Smooth muscle cell (in vitro differentiated cells): ENCODE data around the gene RHBDF2. TPM values are rescaled to one million over a fixed set of nuclear protein-coding genes. Genes with fewer than 3 reads are reported as not detected.
A peak's percentile ranks its signal among the peaks of the same experiment; 100 is the strongest.

Source experiments
- DNase-seq: peaks from one replicate; lab custom pipeline; 2025; ENCODE audit not compliant: unreplicated experiment; lab: John Stamatoyannopoulos, UW
- H2AFZ ChIP-seq: fragments of 200-600 bp; sonication (generic); 2 replicates; pipeline ENCODE4 v1.6.0; 2016; ENCODE audit warnings: antibody characterized with exemption, low read depth, mild to moderate bottlenecking
- H3F3A ChIP-seq: fragments of 200-600 bp; sonication (generic); 2 replicates; pipeline ENCODE4 v1.6.0; 2017; ENCODE audit warnings: antibody characterized with exemption, low read depth
- H3K27ac ChIP-seq: fragments of 200-600 bp; sonication (generic); 2 replicates; pipeline ENCODE4 v1.5.1; 2016; ENCODE audit warnings: low read depth, mild to moderate bottlenecking
- H3K27me3 ChIP-seq: fragments of 200-600 bp; sonication (generic); 2 replicates; pipeline ENCODE4 v1.6.1; 2016; ENCODE audit warnings: low read depth, mild to moderate bottlenecking
- H3K36me3 ChIP-seq: fragments of 200-600 bp; sonication (generic); 2 replicates; pipeline ENCODE4 v1.5.1; 2016; ENCODE audit warnings: low read depth
- H3K4me1 ChIP-seq: fragments of 200-600 bp; sonication (generic); 2 replicates; pipeline ENCODE4 v1.5.1; 2016; ENCODE audit warnings: low read depth
- H3K4me2 ChIP-seq: fragments of 200-600 bp; sonication (generic); 2 replicates; pipeline ENCODE4 v1.6.0; 2016; ENCODE audit warnings: mild to moderate bottlenecking
- H3K4me3 ChIP-seq: fragments of 200-600 bp; sonication (generic); 2 replicates; pipeline ENCODE4 v1.5.1; 2016; ENCODE audit warnings: mild to moderate bottlenecking
- H3K79me2 ChIP-seq: fragments of 200-600 bp; sonication (generic); 2 replicates; pipeline ENCODE4 v1.6.0; 2016; ENCODE audit warnings: low read depth, mild to moderate bottlenecking
- H3K9ac ChIP-seq: fragments of 200-600 bp; sonication (generic); 2 replicates; pipeline ENCODE4 v1.6.0; 2016; ENCODE audit warnings: low read depth
- H3K9me3 ChIP-seq: fragments of 200-600 bp; sonication (generic); replicated peaks from 2 replicates; pipeline ENCODE4 v1.5.1; 2016; ENCODE audit warnings: low read depth
- H4K20me1 ChIP-seq: fragments of 200-600 bp; sonication (generic); 2 replicates; pipeline ENCODE4 v1.6.0; 2016; ENCODE audit warnings: low read depth
- CTCF ChIP-seq: fragments of 200-600 bp; sonication (generic); IDR thresholded peaks from 2 replicates; pipeline ENCODE4 v1.5.1; 2017; ENCODE audit warnings: borderline replicate concordance, mild to moderate bottlenecking, antibody characterized with exemption; ENCODE audit not compliant: insufficient read depth, poor library complexity, severe bottlenecking
- WGBS: methylation state at CpG from one replicate; pipeline ENCODE4 v1.1.7; 2016; ENCODE audit warnings: low lambda C conversion rate; 5-methylcytosine and 5-hydroxymethylcytosine counted together
- polyA plus RNA-seq: library from polyadenylated mRNA; unstranded; fragments of >200 nt; fragmentation: Nextera tagmentation; extraction: Ambion mirVana; gene quantifications from 2 replicates; pipeline ENCODE4 v1.2.1, GENCODE V29; 2016
- total RNA-seq: library from RNA; depleted of rRNA; stranded (reverse); fragments of >200 nt; gene quantifications from 2 replicates; pipeline ENCODE4 v1.2.3, GENCODE V29; 2014

RHBDF2 gene
- total and polyA plus RNA-seq, 2 experiments from 2014 or later, result 12.2 to 20.5 TPM

- Histone ChIP-seq H4K20me1 (no peaks in the 10 kb centered on the region), H3K9me3 (no peaks in the 10 kb centered on the region), H3K4me3 (no peak overlapping the region), H3K36me3 (no peaks in the 10 kb centered on the region), H3F3A (peaks cover 8% of the 10 kb centered on the region), H3K4me2 (peak overlapping the region; percentile 69), H3K27me3 (no peaks in the 10 kb centered on the region), H3K79me2 (no peaks in the 10 kb centered on the region), H3K4me1 (peaks cover 21% of the 10 kb centered on the region), H2AFZ (peak overlapping the region; percentile 70), H3K27ac (peak overlapping the region; percentile 87), H3K9ac (no peak overlapping the region)
- TF ChIP-seq CTCF, result no peak
- DNase-seq, result no peak
- WGBS, result 91% methylated on average over 30 of the region's 32 CpGs
Measured at GRCh38 chr17:76530811-76531485, 29.7 kb upstream of the RHBDF2 start.

- peak; percentile 68 for DNase-seq
- H3K4me1 ChIP-seq, result peaks cover 21% of the 10 kb centered on the region
Measured at GRCh38 chr17:76530095-76530723, 29.0 kb upstream of the RHBDF2 start.

GRCh38 chr17:76529224-76530094 lies 28.2 kb upstream of the RHBDF2 start:
- peak; percentile 77 for DNase-seq
- peak overlapping the region; percentile 69 for H3K4me2 ChIP-seq
- H3K4me3 ChIP-seq, result no peak overlapping the region
- H3K9ac ChIP-seq, result peak overlapping the region; percentile 18
- peaks cover 21% of the 10 kb centered on the region for H3K4me1 ChIP-seq
- WGBS, result 9% methylated on average over 19 of the region's 20 CpGs
- peak overlapping the region; percentile 70 for H2AFZ ChIP-seq
- H3K27ac ChIP-seq, result peak overlapping the region; percentile 87
- no peaks in the 10 kb centered on the region for H3K36me3 ChIP-seq
- no peaks in the 10 kb centered on the region for H3K9me3 ChIP-seq
- H3K79me2 ChIP-seq, result no peaks in the 10 kb centered on the region
- no peaks in the 10 kb centered on the region for H3K27me3 ChIP-seq
- H4K20me1 ChIP-seq, result no peaks in the 10 kb centered on the region
- TF ChIP-seq CTCF, result no peak
- H3F3A ChIP-seq, result peaks cover 8% of the 10 kb centered on the region

More at GRCh38 chr17:76530095-76530723, 29.0 kb upstream of the RHBDF2 start:
- Histone ChIP-seq H3K9me3 (no peaks in the 10 kb centered on the region), H3K27me3 (no peaks in the 10 kb centered on the region), H3K79me2 (no peaks in the 10 kb centered on the region), H3K36me3 (no peaks in the 10 kb centered on the region), H3K4me2 (peak overlapping the region; percentile 69), H3K9ac (peak overlapping the region; percentile 2), H3K4me3 (no peak overlapping the region), H3F3A (peaks cover 8% of the 10 kb centered on the region), H2AFZ (peak overlapping the region; percentile 70), H4K20me1 (no peaks in the 10 kb centered on the region), H3K27ac (peak overlapping the region; percentile 87)
- TF ChIP-seq CTCF, result no peak
- 37% methylated on average over 23 of the region's 23 CpGs for WGBS
